Duodenal mucosa (tissue), 2 donors: ENCODE results near the gene GSTCD.
A peak's percentile ranks its signal among the peaks of the same experiment; 100 is the strongest.

Experiments
- H3K27ac ChIP-seq: one replicate; pipeline ENCODE4 v1.7.0; 2013; ENCODE audit warnings: low read depth, low read length
- H3K27me3 ChIP-seq, 2 donors: one replicate each; pipeline ENCODE4 v1.7.0; 2013; ENCODE audit warnings: low read length in 2 of 2, control low read depth in 1 of 2; ENCODE audit not compliant: insufficient read depth in 2 of 2, control insufficient read depth in 1 of 2
- H3K36me3 ChIP-seq, 2 donors: one replicate each; pipeline ENCODE4 v1.7.0; 2013; ENCODE audit warnings: low read length in 2 of 2, control low read depth in 1 of 2; ENCODE audit not compliant: insufficient read depth in 2 of 2, control insufficient read depth in 1 of 2
- H3K4me1 ChIP-seq, 2 donors: one replicate each; pipeline ENCODE4 v1.7.0; 2013; ENCODE audit warnings: low read length in 2 of 2, control low read depth in 1 of 2; ENCODE audit not compliant: insufficient read depth in 2 of 2, control insufficient read depth in 1 of 2
- H3K4me3 ChIP-seq, 2 donors: one replicate each; pipeline ENCODE4 v1.7.0; 2013; ENCODE audit warnings: low read length in 2 of 2, low read depth in 1 of 2
- H3K9ac ChIP-seq, 2 donors: one replicate each; pipeline ENCODE4 v1.7.0; 2013; ENCODE audit warnings: low read length in 2 of 2, low read depth in 1 of 2
- H3K9me3 ChIP-seq, 2 donors: one replicate each; pipeline ENCODE4 v1.7.0; 2013; ENCODE audit warnings: low read length in 2 of 2, control low read depth in 1 of 2; ENCODE audit not compliant: control insufficient read depth in 1 of 2

The GSTCD gene

DNA sequence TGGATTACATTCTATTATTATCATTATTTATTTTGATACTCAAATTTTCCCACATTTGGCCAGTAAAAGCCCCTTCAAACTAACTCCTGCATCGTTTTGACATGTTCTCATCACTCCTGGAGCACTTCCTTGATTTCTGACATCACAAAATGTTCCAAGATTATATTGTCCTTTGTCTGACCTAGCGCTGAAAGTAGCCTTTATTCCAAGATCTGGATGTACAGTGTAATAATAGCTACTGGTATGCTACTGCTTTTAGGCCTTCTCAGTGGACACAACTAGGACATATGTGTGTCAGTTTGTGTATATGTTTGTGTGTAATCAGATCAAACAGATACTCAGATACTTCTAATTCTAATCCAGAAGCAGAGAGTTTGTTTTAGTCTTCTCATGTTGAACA, 76.2 kb downstream of the GSTCD start:
- H3K4me1 ChIP-seq = peaks cover 0 to 4% of the 10 kb centered on the region in 2 donors
- no peak overlapping the region for H3K9ac ChIP-seq
- no peaks in the 10 kb centered on the region for H3K36me3 ChIP-seq
- no peak overlapping the region for H3K4me3 ChIP-seq
- H3K9me3 ChIP-seq = no peaks in the 10 kb centered on the region
- no peak overlapping the region for H3K27ac ChIP-seq
- H3K27me3 ChIP-seq = no peaks in the 10 kb centered on the region

GRCh38 chr4:105785792-105786191, 77.2 kb downstream of the GSTCD start:
- Histone ChIP-seq H3K27ac (no peak overlapping the region), H3K36me3 (no peaks in the 10 kb centered on the region), H3K27me3 (no peaks in the 10 kb centered on the region), H3K4me1 (peaks cover 0 to 4% of the 10 kb centered on the region in 2 donors), H3K4me3 (no peak overlapping the region), H3K9ac (no peak overlapping the region), H3K9me3 (no peaks in the 10 kb centered on the region)

DNA sequence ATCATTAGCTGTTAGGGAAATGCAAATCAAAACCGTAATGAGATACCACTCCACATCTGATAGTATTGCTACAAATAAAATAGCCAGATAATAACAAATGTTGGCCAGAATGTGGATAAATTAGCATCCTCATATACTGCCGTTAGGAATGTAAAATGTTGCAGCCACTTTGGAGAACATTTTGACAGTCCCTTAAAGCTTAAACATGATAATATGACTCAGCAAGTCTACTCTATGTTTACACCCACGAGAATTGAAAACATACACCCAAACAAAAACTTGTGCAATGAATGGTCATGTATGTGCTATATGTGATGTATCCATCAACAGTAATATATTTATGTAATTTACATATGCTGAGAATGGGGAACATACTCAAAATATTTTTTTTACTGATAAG, 78.2 kb downstream of the GSTCD start:
- Histone ChIP-seq H3K36me3 (no peaks in the 10 kb centered on the region), H3K4me3 (no peak overlapping the region), H3K4me1 (peaks cover 0 to 4% of the 10 kb centered on the region in 2 donors), H3K9ac (no peak overlapping the region), H3K9me3 (no peaks in the 10 kb centered on the region), H3K27me3 (no peaks in the 10 kb centered on the region), H3K27ac (no peak overlapping the region)

- Histone ChIP-seq H3K4me3 (no peak overlapping the region), H3K4me1 (no peaks in the 10 kb centered on the region), H3K9me3 (no peaks in the 10 kb centered on the region), H3K27me3 (no peaks in the 10 kb centered on the region), H3K27ac (no peak overlapping the region), H3K36me3 (no peaks in the 10 kb centered on the region), H3K9ac (no peak overlapping the region)
Measured at GRCh38 chr4:105797225-105797624, 88.6 kb downstream of the GSTCD start.

- H3K9me3 ChIP-seq = no peaks in the 10 kb centered on the region
- H3K27me3 ChIP-seq = no peaks in the 10 kb centered on the region
- H3K9ac ChIP-seq = no peak overlapping the region
- H3K4me1 ChIP-seq = peaks cover 0 to 9% of the 10 kb centered on the region in 2 donors
- no peak overlapping the region for H3K4me3 ChIP-seq
- H3K27ac ChIP-seq = no peak overlapping the region
- H3K36me3 ChIP-seq = no peaks in the 10 kb centered on the region
Measured at GRCh38 chr4:105805501-105806120, 97.0 kb downstream of the GSTCD start.

- Histone ChIP-seq H3K4me3 (no peak overlapping the region), H3K9me3 (no peaks in the 10 kb centered on the region), H3K36me3 (no peaks in the 10 kb centered on the region), H3K4me1 (peaks cover 0 to 9% of the 10 kb centered on the region in 2 donors), H3K27ac (no peak overlapping the region), H3K9ac (no peak overlapping the region), H3K27me3 (no peaks in the 10 kb centered on the region)
Measured at GRCh38 chr4:105807496-105807895, 98.9 kb downstream of the GSTCD start.

- Histone ChIP-seq H3K27ac (no peak overlapping the region), H3K9ac (no peak overlapping the region), H3K9me3 (no peaks in the 10 kb centered on the region), H3K36me3 (no peaks in the 10 kb centered on the region), H3K27me3 (no peaks in the 10 kb centered on the region), H3K4me3 (peak overlapping the region in 1 of 2 donors; percentile 22), H3K4me1 (peaks cover 0 to 9% of the 10 kb centered on the region in 2 donors)
Measured at GRCh38 chr4:105808030-105808749, 99.6 kb downstream of the GSTCD start.

DNA sequence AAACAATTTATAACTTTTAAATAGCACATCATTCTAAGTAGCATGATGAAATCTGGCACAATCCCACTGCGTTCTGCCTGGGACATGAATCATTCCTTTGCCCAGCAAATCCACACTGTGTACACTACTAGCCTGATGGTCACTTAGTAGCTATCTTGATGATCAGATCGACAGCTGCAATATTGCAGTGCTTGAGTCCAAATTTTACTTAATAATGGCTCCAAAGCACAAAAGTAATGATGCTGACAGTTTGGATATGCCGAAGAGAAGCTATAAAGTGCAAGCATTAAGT, 100.1 kb downstream of the GSTCD start:
- Histone ChIP-seq H3K36me3 (no peaks in the 10 kb centered on the region), H3K4me1 (peaks cover 0 to 9% of the 10 kb centered on the region in 2 donors), H3K9me3 (no peaks in the 10 kb centered on the region), H3K27ac (no peak overlapping the region), H3K4me3 (no peak overlapping the region), H3K27me3 (no peaks in the 10 kb centered on the region), H3K9ac (no peak overlapping the region)

DNA sequence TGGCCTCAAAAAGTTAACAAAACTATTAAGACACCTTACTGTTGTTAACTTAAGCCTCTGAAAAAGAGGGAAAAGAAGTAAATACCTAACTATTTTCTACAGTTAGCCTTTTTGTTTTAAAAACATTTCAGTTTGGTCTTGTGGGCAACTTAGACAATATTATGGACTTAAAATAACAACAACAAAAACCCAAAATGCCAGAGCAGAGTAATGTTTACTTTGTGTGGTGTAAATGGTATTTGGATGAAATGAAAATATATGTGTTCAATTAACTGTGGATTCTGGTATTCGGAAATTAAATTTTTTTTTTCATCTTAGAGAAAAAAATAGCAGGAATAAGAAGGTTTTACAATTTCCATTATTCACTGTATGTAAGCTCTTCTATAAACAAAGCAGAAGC, 107.1 kb downstream of the GSTCD start:
- H3K4me1 ChIP-seq = no peaks in the 10 kb centered on the region
- H3K27ac ChIP-seq = no peak overlapping the region
- H3K9me3 ChIP-seq = no peaks in the 10 kb centered on the region
- no peak overlapping the region for H3K4me3 ChIP-seq
- H3K27me3 ChIP-seq = no peaks in the 10 kb centered on the region
- no peak overlapping the region for H3K9ac ChIP-seq
- no peaks in the 10 kb centered on the region for H3K36me3 ChIP-seq

GRCh38 chr4:105822061-105822460, 113.5 kb downstream of the GSTCD start:
- no peaks in the 10 kb centered on the region for H3K27me3 ChIP-seq
- no peak overlapping the region for H3K4me3 ChIP-seq
- no peaks in the 10 kb centered on the region for H3K9me3 ChIP-seq
- H3K36me3 ChIP-seq = no peaks in the 10 kb centered on the region
- no peak overlapping the region for H3K9ac ChIP-seq
- H3K4me1 ChIP-seq = no peaks in the 10 kb centered on the region
- no peak overlapping the region for H3K27ac ChIP-seq
